Calu3 (cell line): Measurements from ENCODE around the gene TAGLN2. TPM values are rescaled to one million over a fixed set of nuclear protein-coding genes. Genes with fewer than 3 reads are reported as not detected.

Experiments used
- BruUV-seq: library from RNA; stranded (reverse); fragments of 400-500 nt; replicated peaks from 2 replicates; lab custom pipeline; 2021; lab: Mats Ljungman, UMichigan
- CTCF ChIA-PET: fragments of 300-600 bp; sonication (Branson Sonifier 250); formaldehyde crosslinking; loops from one replicate; lab custom pipeline; 2022; ENCODE audit warnings: antibody characterized with exemption; lab: Charles Lee
- DNase-seq: peaks from one replicate; pipeline ENCODE4 v3.0.0; 2022
- H3K27ac Mint-ChIP-seq: one replicate; pipeline ENCODE4 v1.8.0; 2022; ENCODE audit warnings: mixed read lengths; ENCODE audit not compliant: unreplicated experiment
- H3K27me3 Mint-ChIP-seq: one replicate; pipeline ENCODE4 v1.8.0; 2022; ENCODE audit warnings: mixed read lengths; ENCODE audit not compliant: unreplicated experiment
- H3K36me3 Mint-ChIP-seq: one replicate; pipeline ENCODE4 v1.8.0; 2022; ENCODE audit warnings: mild to moderate bottlenecking, moderate library complexity, mixed read lengths; ENCODE audit not compliant: insufficient read depth, unreplicated experiment
- H3K4me1 Mint-ChIP-seq: one replicate; pipeline ENCODE4 v1.8.0; 2022; ENCODE audit warnings: mild to moderate bottlenecking, low read depth, mixed read lengths; ENCODE audit not compliant: unreplicated experiment
- H3K4me3 Mint-ChIP-seq: one replicate; pipeline ENCODE4 v1.8.0; 2022; ENCODE audit warnings: mild to moderate bottlenecking, low read depth, moderate library complexity, mixed read lengths; ENCODE audit not compliant: unreplicated experiment
- H3K9me3 Mint-ChIP-seq: one replicate; pipeline ENCODE4 v1.8.0; 2022; ENCODE audit warnings: low read depth, mixed read lengths; ENCODE audit not compliant: unreplicated experiment
- CTCF ChIP-seq: fragments of 200-600 bp; IDR thresholded peaks from one replicate; pipeline ENCODE4 v1.8.0; 2022; ENCODE audit warnings: antibody characterized with exemption; ENCODE audit not compliant: unreplicated experiment
- intact Hi-C: fragments of 100-400 bp; cut with micrococcal nuclease; formaldehyde crosslinking; loops from one replicate; pipeline ENCODE4 v1.10.0; 2022; ENCODE audit not compliant: unreplicated experiment
- microRNA-seq: library from miRNA; unstranded; fragments of <30 nt; microRNA quantifications from one replicate; pipeline ENCODE4 v1.2.0, GENCODE V29; 2022
- total RNA-seq: library from RNA; stranded (reverse); gene quantifications from 2 replicates; pipeline ENCODE4 v1.2.3, GENCODE V29; 2022

Gene TAGLN2
- total RNA-seq, 1 experiment from 2014 or later, result 708 TPM

GRCh38 chr1:159870704-159871103 is 54.6 kb downstream of the TAGLN2 start:
- no peak for DNase-seq
- H3K36me3 Mint-ChIP-seq, result no peaks in the 10 kb centered on the region
- BruUV-seq, result no TSS peak
- H3K27ac Mint-ChIP-seq, result no peak overlapping the region
- no peak for TF ChIP-seq CTCF
- H3K4me3 Mint-ChIP-seq, result no peak overlapping the region
- H3K4me1 Mint-ChIP-seq, result peaks cover 11% of the 10 kb centered on the region
- CTCF ChIA-PET, result no interaction called here
- H3K9me3 Mint-ChIP-seq, result no peaks in the 10 kb centered on the region
- intact Hi-C loops, result no loop called here
- peaks cover 13% of the 10 kb centered on the region for H3K27me3 Mint-ChIP-seq

- intact Hi-C loops, result no loop called here
- no peak for TF ChIP-seq CTCF
- Mint-ChIP-seq H3K27me3 (peaks cover 13% of the 10 kb centered on the region), H3K4me1 (peaks cover 11% of the 10 kb centered on the region), H3K27ac (no peak overlapping the region), H3K36me3 (no peaks in the 10 kb centered on the region), H3K4me3 (no peak overlapping the region), H3K9me3 (no peaks in the 10 kb centered on the region)
- no peak for DNase-seq
- CTCF ChIA-PET, result interaction anchor here (0.6 kb wide), 1 partner anchor 267 kb away, joined by 3 read pairs; no protein-coding TSS in a partner anchor
- no TSS peak for BruUV-seq
Observed at GRCh38 chr1:159869607-159870006, 55.7 kb downstream of the TAGLN2 start.

GRCh38 chr1:159869173-159869572 is 56.1 kb downstream of the TAGLN2 start:
- DNase-seq, result no peak
- Mint-ChIP-seq H3K4me1 (peaks cover 11% of the 10 kb centered on the region), H3K27me3 (peaks cover 14% of the 10 kb centered on the region), H3K9me3 (no peaks in the 10 kb centered on the region), H3K27ac (no peak overlapping the region), H3K36me3 (no peaks in the 10 kb centered on the region), H3K4me3 (no peak overlapping the region)
- TF ChIP-seq CTCF, result no peak
- CTCF ChIA-PET, result interaction anchor here (0.6 kb wide), 1 partner anchor 267 kb away, joined by 3 read pairs; no protein-coding TSS in a partner anchor
- intact Hi-C loops, result no loop called here
- no TSS peak for BruUV-seq

- H3K27ac Mint-ChIP-seq, result no peak overlapping the region
- CTCF ChIA-PET, result no interaction called here
- no peaks in the 10 kb centered on the region for H3K9me3 Mint-ChIP-seq
- no TSS peak for BruUV-seq
- peaks cover 19% of the 10 kb centered on the region for H3K27me3 Mint-ChIP-seq
- no peaks in the 10 kb centered on the region for H3K36me3 Mint-ChIP-seq
- no peak for DNase-seq
- H3K4me1 Mint-ChIP-seq, result peaks cover 11% of the 10 kb centered on the region
- no peak for TF ChIP-seq CTCF
- intact Hi-C loops, result no loop called here
- H3K4me3 Mint-ChIP-seq, result no peak overlapping the region
Observed at GRCh38 chr1:159868766-159869165, 56.5 kb downstream of the TAGLN2 start.

Small RNA genes lying within 50 kb of the gene (microRNA-seq; reads per million reads assigned to microRNA genes)
- gene MIR4259, result not detected

Other genes starting within 250 kb of the TAGLN2 start
- 0.80 and 3.6 TPM in 2 replicates for gene CRP, start 210.9 kb downstream of the TAGLN2 start, total RNA-seq
- 5.7 and 10.6 TPM in 2 replicates for gene DUSP23, start 144.5 kb downstream of the TAGLN2 start, total RNA-seq
- not detected in 2 replicates for gene FCRL6, start 123.1 kb downstream of the TAGLN2 start, total RNA-seq
- gene SLAMF8, start 98.6 kb downstream of the TAGLN2 start, total RNA-seq, result not detected in 2 replicates
- gene VSIG8, start 62.9 kb downstream of the TAGLN2 start, total RNA-seq, result not detected in 2 replicates
- gene CFAP45, start 25.3 kb downstream of the TAGLN2 start, total RNA-seq, result 1.6 and 1.8 TPM in 2 replicates
- gene IGSF9, start 20.1 kb upstream of the TAGLN2 start, total RNA-seq, result 7.5 and 7.6 TPM in 2 replicates
- gene SLAMF9, start 28.7 kb upstream of the TAGLN2 start, total RNA-seq, result not detected in 2 replicates
- 13.2 and 14.1 TPM in 2 replicates for gene PIGM, start 106.5 kb upstream of the TAGLN2 start, total RNA-seq
- gene KCNJ10, start 144.7 kb upstream of the TAGLN2 start, total RNA-seq, result not detected in 2 replicates
- not detected in 2 replicates for gene KCNJ9, start 156.0 kb upstream of the TAGLN2 start, total RNA-seq
- 31.6 and 33.9 TPM in 2 replicates for gene IGSF8, start 173.1 kb upstream of the TAGLN2 start, total RNA-seq
- gene ATP1A2, start 190.3 kb upstream of the TAGLN2 start, total RNA-seq, result not detected in 2 replicates
- not detected in 2 replicates for gene ATP1A4, start 226.1 kb upstream of the TAGLN2 start, total RNA-seq